GM21381 (cell line): ENCODE data around the gene C6orf52.
"Not testable (repeated sequence)": the region's sequence is repeated elsewhere in the genome, so short reads cannot be mapped to it uniquely, and the experiment has no call there.

Experiments used
- ATAC-seq: cut with Tn5 transposase; IDR thresholded peaks from one replicate; pipeline ENCODE4 v1.9.1; 2021; ENCODE audit warnings: mild to moderate bottlenecking, moderate library complexity; ENCODE audit not compliant: unreplicated experiment

Gene C6orf52

DNA sequence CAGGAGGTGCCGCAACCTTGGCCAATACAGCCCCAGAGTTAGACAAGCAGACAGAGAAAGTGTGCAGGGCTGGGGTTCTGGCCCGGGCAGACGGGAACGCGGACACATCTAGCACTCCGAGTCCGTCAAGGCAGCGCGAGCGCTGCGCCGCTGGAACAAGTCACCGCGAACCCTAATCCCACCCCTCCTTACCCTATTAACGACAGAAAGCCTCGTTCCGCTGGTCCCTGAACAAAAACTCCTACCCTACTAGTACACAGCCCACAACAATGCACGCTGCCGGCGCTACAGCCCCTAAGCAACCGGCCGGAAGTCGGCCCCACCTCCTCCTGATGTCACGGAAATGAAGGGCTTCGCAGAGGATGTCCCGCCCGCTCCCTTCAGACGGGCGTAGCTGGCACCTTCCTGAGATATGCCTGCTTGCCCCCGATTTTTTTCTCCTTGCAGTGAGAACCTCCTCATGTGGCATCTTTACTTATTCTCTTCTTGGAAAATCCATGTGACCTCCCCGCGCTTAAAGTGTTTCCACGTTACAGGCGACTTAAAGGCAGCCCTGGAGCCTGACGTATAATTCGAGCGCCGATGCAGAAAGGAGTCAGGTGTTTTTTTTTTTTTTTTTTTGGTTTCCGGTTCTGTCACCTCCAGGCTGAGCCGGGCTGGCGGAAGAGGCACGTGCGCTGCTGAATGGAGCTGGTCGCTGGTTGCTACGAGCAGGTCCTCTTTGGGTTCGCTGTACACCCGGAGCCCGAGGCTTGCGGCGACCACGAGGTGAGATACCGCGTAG is at the start of gene C6orf52, which contains the start of gene PAK1IP1:
TSS of gene C6orf52 (minus strand) at position 315 of the 784 bp plus-strand sequence. CDS start 7,066 bp downstream, outside the sequence.
TSS of gene PAK1IP1 (plus strand) at position 671 of the 784 bp plus-strand sequence. CDS start at position 685, 14 bp downstream.
- peak; percentile 98 for ATAC-seq

DNA sequence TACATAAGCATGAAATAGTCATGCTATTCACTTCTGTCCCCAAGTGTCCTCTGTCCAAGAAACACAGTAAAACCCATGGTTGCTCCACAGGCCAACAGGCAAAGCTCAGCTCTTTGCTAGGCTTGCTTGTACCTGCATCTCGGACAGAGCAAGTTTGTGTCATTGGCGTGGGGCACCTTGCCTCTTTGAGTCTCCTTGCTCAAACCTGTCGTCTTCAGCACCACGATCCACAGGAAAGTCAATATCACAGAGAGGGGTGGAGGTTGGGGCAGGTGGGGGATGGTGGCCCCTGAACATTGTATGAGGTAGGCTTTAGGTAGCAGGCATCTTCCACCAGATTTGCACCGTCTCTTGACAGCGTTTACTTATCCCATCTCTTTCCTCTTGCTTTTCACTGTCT is 49.1 kb upstream of the C6orf52 start:
- no peak for ATAC-seq

DNA sequence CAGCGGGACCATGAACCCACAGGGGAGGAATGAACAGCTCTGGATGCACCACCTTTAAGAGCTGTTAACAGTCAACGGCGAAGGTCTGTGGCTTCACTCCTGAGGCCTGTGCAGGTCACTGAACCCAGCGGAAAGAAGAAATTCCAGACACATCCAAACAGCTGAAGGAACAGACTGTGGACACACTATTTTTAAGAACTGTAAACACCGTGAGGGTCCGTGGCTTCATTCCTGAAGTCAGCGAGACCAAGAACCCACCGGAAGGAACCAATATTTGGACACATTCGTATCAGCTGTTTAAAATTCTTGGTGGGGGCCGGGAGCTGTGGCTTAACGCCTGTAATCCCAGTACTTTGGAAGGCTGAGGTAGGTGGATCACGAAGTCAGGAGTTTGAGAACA is 47.8 kb upstream of the C6orf52 start:
- ATAC-seq: no peak

DNA sequence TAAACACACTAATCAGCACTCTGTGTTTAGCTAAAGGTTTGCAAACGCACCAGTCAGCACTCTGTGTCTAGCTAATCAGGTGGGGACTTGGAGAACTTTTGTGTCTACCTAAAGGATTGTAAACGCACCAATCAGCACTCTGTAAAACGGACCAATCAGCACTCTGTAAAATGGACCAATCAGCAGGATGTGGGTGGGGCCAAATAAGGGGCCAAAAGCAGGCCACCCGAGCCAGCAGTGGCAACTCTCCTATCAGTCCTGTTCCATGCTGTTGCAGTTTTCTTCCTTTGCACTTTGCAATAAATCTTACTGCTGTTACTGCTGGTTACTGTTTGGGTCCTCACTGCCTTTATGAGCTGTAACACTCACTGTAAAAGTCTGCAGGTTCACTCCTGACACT is 47.2 kb upstream of the C6orf52 start:
- not testable (repeated sequence) for ATAC-seq

DNA sequence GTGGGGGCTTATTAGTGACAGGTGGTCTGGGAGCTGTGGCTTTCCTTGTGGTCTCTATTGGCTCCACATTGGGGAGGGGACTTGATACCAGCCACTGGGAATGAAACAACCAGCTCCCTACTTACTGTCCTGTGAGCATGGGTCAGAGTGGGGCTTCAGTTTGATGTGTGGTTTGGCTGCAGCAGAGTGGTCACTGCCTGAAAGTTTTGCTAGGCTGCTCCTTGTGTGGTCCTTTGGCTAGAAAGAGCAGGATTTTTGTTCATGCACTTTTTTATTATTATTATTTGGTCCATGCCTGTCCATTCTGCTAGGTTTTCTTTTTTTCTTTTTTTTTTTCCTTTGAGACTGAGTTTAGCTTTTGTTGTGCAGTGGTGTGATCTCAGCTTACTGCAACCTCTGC is 45.6 kb upstream of the C6orf52 start:
- ATAC-seq: no peak

DNA sequence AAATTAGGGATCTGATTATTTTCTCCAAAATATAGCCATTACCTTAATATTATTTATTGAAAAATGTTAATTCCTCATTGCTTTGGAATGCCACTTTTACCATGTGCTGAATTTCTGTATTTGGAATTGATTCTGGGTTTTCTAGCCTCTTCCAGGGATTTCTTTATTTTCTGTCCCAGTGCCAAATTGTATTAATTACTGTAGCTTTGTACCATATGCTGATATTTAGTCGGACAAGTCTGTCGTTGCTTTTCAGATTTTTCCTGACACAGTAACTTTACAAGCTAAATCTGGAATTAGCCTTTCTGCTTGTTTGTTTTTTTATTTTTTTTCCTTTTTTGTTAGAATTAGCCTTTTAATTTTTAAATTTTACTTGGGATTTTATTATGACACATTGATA is 42.3 kb upstream of the C6orf52 start:
- no peak for ATAC-seq

DNA sequence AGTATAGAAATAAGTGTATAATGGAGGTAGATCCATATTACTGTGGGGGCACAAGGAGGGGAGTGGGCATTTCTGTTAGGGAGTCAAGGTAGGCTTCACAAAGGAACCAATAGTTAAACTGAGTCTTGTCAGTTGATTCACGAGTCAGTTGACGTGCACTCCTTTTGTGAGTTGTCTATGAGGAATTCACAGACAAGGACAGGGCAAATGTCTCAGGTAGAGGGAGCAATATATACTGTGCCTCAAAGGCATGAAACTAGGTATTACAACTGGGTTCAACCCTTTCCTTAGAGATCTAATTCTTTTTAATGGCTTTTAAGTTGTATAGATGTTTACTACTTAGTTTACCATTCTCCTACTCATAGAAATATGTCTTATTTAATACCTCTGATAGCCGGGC is 39.4 kb upstream of the C6orf52 start:
- ATAC-seq: no peak

DNA sequence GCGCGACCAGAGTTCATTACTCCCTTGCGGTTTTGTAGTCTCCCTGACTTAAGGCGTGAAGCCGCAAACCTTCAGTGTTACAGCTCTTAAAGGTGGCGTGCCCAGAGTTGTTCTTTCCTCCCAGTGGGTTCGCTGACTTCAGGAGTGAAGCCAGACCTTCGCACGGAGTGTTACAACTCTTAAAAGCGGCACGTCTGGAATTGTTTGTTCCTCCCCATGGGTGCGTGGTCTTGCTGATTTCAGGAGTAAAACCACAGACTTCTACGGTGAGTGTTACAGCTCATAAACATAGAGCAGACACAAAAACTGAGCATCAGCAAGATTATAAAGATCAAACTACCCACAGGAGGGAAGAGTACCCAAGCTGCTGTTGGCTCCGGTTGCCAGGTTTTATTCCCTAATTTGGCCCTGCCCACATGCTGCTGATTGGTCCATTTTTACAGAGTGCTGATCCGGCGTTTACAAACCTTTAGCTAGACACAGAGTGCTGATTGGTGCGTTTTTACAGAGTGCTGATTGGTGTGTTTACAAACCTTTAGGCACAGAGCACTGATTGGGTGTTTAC is 38.8 kb upstream of the C6orf52 start:
- ATAC-seq: no peak

DNA sequence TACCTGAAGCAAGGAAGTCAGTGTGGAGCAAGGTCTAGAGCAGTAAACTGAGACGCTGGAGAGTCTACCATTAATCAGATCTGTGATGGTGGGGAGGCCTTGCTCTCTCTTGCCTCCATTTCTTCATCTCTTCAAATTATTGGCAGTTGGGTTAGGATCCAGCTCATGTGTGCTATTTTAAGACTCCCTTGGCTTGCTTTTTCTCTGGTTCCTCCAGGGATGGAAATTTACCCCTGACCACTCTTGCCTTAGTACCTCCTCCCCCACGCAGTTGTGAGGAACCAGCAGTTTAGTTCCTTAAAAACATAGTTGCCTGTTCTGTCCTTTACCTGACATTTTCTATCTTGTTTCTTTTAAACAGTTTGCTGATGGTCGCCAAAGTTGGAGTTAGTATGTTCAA is 35.8 kb upstream of the C6orf52 start:
- ATAC-seq: no peak

DNA sequence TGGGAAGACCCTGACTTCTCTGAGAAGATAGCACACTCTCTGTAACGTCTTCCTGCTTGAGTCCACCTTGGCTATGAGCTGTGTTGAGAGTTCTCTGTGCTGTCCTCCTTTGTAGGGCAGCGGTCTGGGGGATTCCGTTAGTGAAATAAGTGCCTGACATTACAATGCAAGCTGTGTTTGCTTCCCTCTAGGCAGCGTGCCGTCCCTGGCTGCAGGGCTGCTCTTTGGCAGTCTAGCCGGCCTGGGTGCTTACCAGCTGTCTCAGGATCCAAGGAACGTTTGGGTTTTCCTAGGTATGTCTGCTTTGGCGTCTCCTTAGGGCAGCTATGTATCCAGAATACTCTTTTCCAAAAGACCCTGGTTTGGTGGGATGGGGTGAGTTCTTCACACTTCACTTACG is 31.3 kb upstream of the C6orf52 start:
- no peak for ATAC-seq

DNA sequence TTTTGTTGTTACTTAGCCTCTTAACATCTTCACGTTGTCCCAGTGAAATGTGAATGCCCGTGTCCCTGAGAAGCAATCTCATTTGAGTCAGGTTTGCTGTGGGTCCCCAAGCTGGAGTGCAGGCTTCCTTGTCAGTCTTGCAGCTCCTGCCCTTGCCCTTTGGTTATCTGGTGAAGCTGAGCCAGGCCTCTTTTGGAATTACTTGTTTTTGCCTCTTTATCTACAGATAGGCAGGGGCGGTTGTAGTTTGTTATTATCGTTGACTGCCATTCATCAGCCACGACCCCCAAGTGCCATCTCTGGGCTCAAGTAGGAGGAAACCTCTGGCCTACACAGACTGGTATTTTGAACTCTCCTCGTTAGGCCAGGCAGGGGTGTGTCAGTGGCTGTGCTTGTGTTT is 30.6 kb upstream of the C6orf52 start:
- no peak for ATAC-seq

DNA sequence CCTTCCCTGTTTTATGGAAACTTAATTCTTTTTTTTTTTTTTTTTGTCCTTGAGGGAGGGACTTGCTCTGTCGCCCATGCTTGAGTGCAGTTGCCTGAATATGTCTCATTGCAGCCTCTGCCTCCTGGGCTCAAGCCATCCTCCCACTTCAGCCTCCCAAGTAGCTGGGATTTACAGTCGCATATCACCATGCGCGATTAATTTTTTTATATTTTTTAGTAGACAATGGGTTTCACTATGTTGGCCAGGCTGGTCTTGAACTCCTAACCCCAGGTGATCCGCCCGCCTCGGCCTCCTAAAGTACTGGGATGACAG is 29.1 kb upstream of the C6orf52 start:
- no peak for ATAC-seq

DNA sequence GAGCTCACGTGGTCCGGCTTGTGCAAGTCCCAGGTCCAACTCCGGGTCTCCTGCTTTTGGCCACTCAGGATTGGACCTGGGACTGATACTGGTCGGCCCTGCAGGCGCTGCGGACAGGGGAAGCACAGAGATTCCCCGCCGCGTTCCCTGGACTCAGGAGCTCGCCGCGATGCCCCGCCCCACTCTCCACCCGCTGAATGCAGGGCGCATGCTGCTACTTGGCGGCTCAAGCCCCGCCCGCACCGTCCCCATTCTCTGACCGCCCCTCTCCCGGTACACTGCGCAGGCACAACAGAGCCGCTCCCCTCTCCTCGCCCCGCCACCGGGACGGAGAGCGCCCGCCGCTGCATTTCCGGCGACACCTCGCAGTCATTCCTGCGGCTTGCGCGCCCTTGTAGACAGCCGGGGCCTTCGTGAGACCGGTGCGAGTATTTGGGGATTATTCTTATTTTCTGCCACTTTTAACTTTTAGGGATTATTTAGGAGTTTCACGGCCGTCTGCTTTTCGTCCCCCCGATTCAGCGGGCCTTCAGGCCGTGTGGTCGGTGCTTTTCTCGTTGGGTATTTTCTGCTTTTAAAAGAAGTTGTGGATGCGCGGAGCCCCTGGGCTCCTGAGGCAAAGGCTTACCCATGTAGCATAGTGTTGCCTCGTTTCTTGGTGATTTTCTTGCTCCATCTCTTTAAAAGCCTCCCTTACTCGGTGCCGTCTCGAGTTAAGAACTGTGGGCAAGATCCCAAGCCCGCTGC is 28.6 kb upstream of the C6orf52 start, which contains the start of gene TMEM14C:
TSS of gene TMEM14C (plus strand) at position 251 of the 747 bp plus-strand sequence. CDS start 1,544 bp downstream, outside the sequence.
- ATAC-seq: peak; percentile 96

DNA sequence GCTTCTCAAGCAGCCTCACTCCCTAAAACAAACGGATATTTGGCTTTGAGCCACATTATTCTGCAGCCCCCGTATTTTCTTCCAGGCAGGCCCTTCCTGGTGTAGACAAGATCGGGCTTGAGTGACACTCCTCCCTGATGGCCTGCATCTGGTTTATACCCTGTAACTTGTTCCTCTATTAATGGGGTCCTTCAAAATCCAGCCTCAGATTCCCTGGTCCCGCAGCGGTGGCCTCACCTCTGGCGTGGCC is 28.1 kb upstream of the C6orf52 start:
- ATAC-seq: no peak

DNA sequence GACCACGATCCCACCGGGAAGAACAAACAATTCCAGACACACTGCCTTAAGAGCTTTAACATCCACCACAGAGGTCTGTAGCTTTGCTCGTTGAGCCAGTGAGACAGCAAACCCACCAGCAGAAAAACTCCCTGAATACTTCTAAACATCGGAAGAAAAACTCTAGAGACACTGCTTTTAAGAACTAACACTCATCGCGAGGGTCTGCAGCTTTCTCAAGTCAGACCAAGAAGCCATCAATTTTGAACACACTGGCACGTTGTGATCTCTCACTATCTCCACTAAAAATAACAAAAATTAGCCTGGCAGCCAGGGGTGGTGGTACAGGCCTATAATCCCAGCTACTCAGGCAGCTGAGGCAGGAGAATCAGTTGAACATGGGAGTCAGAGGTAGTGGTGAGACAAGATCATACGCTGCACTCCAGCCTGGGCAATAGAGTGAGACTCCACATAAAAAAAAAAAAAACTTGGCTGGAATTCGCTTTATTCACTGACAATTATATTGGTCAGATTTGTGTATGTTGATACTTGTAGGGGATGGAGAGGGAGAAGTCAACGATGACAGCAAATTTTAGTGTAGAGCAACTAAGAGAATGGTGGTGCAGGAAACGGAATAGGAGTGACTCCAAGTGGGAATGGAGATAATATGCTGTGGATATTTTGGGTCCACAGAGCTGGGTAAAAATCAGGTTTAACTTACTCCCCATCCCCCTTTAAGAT is 27.6 kb upstream of the C6orf52 start:
- ATAC-seq: no peak

DNA sequence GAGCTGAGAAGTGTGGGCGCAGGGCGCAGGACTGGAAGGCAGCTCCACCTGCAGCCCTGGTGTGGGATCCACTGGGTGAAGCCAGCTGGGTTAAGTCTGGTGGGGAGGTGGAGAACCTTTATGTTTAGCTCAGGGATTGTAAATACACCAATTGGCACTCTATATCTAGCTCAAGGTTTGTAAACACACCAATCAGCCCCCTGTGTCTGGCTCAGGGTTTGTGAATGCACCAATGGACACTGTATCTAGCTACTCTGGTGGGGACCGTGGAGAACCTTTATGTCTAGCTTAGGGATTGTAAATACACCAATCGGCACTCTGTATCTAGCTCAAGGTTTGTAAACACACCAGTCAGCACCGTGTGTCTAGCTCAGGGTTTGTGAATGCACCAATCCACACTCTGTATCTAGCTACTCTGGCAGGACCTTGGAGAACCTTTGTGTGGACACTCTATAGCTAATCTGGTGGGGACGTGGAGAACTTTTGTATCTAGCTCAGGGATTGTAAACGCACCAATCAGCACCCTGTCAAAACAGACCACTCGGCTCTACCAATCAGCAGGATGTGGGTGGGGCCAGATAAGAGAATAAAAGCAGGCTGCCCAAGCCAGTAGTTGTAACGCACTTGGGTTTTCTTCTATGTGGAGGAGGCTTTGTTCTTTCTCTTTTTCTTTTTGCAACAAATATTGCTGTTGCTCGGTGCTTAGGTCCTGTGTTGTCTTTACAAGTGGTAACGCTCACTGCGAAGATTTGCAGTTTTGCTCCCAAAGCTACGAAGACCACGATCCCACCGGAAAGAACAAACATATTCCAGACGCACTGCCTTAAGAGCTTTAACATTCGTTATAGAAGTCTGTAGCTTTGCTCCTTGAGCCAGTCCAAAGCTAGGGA is 26.8 kb upstream of the C6orf52 start:
- ATAC-seq: not testable (repeated sequence)

DNA sequence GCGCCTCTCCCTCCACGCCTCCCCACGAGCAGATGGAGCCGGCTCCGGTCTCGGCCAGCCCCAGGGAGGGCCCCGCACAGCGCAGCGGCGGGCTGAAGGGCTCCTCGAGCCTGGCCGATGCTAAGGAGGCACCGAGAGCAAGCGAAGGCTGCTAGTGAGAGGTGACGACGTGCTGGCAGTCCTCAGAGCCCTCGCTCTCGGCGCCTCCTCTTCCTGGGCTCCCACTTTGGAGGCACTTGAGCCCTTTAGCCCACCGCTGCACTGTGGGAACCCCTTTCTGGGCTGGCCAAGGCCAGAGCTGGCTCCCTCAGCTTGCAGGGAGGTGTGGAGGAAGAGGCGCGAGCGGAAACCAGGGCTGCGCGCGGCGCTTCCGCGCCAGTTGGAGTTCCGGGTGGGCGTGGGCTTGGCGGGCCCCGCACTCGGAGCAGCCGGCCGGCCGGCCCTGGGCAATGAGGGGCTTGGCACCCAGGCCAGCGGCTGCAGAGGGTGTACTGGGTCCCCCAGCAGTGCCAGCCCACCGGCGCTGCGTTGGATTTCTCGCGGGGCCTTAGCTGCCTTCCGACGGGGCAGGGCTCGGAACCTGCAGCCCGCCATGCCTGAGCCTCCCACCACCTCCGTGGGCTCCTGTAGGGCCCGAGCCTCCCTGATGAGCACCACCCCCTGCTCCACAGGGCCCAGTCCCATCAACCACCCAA is 26.0 kb upstream of the C6orf52 start:
- ATAC-seq: no peak

DNA sequence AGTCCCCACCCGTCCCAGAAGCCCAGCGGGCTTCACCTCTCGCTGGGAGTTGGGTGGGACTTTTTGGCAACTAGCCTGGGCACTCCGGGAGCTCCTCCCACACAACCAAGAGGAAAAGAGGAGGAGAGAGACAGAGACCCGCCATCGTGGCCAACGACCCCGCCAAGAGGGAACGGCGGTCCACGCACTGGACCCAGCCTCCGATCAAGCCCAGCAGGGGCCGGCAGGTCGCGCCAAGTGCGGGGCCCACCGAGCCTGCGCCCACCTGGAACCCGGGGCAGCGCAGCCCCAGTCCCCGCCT is 25.5 kb upstream of the C6orf52 start:
- no peak for ATAC-seq

DNA sequence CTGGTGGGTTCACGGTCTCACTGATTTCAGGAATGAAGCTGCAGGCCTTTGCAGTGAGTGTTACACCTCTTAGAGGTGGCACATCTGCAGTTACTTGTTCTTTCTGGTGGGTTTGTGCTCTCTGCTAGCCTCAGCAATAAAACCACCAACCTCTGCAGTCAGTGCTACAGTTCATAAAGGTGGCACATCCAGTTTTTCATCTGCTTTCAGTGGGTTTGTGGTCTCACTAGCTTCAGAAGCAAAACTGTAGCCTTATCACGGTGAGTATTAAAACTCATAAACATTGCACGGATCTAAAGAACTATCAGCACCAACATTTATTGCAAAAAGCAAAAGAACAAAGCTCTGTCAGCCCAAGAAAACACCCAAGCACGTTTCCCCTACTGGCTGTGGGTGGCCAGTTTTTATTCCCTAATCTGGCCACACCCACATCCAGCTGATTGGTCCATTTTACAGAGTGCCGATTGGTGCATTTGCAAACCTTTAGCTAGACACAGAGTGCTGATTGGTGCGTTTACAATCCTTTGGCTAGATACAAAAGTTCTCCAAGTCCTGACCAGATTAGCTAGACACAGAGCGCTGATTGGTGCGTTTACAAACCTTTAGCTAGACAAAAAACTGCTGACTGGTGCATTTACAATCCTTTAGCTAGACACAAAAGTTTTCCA is 25.0 kb upstream of the C6orf52 start:
- no peak for ATAC-seq

DNA sequence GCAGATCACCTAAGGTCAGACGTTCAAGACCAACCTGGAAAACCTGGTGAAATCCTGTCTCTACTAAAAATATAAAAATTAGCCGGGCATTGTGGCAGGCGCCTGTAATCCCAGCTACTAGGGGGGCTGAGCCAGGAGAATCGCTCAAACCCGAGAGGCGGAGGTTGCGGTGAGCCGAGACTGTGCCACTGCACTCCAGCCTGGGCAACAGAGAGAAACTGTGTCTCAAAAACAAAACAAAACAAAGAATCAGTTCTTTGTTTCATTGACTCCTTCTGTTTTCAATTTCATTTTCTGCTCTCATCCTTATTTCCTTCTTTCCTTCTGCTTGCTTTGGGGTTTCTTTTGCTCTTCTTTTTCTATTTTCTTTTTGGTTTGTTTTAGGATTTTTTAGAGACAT is 19.5 kb upstream of the C6orf52 start:
- no peak for ATAC-seq
